HepG2 (cell line): ENCODE measurements around the gene SPATA21. TPM values are rescaled to one million over a fixed set of nuclear protein-coding genes. Genes with fewer than 3 reads are reported as not detected.

Experiments used
- DBP ChIP-seq: sonication (generic); formaldehyde crosslinking; IDR thresholded peaks from 2 replicates; pipeline ENCODE4 v1.4.0; 2020; ENCODE audit warnings: missing genetic modification reagents; ENCODE audit errors: not compliant biosample characterization
- DNMT3B ChIP-seq: conservative IDR thresholded peaks from 2 replicates; pipeline ENCODE4 v1.6.1; 2016; ENCODE audit warnings: missing biosample characterization, control low read depth
- EEA1 ChIP-seq: sonication (generic); formaldehyde crosslinking; IDR thresholded peaks from 2 replicates; pipeline ENCODE4 v1.5.1; 2020; ENCODE audit warnings: mild to moderate bottlenecking, missing genetic modification reagents, borderline replicate concordance
- HMGXB3 ChIP-seq: sonication (generic); formaldehyde crosslinking; IDR thresholded peaks from 2 replicates; pipeline ENCODE4 v1.4.0; 2020; ENCODE audit warnings: missing genetic modification reagents, borderline replicate concordance
- HMGXB4 ChIP-seq, 2 experiments: sonication (generic) in 1 of 2; formaldehyde crosslinking in 1 of 2; IDR thresholded peaks; 2 replicates each; pipeline versions ENCODE4 v1.4.0 to v1.6.1; 2018 to 2020; ENCODE audit warnings: missing genetic modification reagents in 2 of 2, borderline replicate concordance in 1 of 2, low read depth in 1 of 2, mild to moderate bottlenecking in 1 of 2, missing biosample characterization in 1 of 2
- HOXA7 ChIP-seq: sonication (generic); formaldehyde crosslinking; IDR thresholded peaks from 2 replicates; pipeline ENCODE4 v1.8.1; 2022; ENCODE audit warnings: mild to moderate bottlenecking, missing genetic modification reagents, moderate library complexity
- HOXA9 ChIP-seq: sonication (generic); formaldehyde crosslinking; IDR thresholded peaks from 2 replicates; pipeline ENCODE4 v1.8.1; 2022; ENCODE audit warnings: missing genetic modification reagents, mild to moderate bottlenecking, moderate library complexity, borderline replicate concordance
- NKX3-1 ChIP-seq: sonication (generic); formaldehyde crosslinking; IDR thresholded peaks from 2 replicates; pipeline ENCODE4 v1.5.0; 2020; ENCODE audit warnings: missing genetic modification reagents
- PBX2 ChIP-seq: IDR thresholded peaks from 2 replicates; pipeline ENCODE4 v1.6.1; 2016; ENCODE audit warnings: control low read depth
- SIN3A ChIP-seq: IDR thresholded peaks from 2 replicates; pipeline ENCODE4 v1.6.1; 2011; ENCODE audit warnings: low read depth, mild to moderate bottlenecking, control low read depth, low read length, borderline replicate concordance
- ZFP37 ChIP-seq: sonication (generic); formaldehyde crosslinking; IDR thresholded peaks from 2 replicates; pipeline ENCODE4 v1.4.0; 2020; ENCODE audit warnings: missing genetic modification reagents, borderline replicate concordance
- ZFP62 ChIP-seq: sonication (generic); formaldehyde crosslinking; IDR thresholded peaks from 2 replicates; pipeline ENCODE4 v1.4.0; 2020; ENCODE audit warnings: missing genetic modification reagents
- ZNF335 ChIP-seq: sonication (generic); formaldehyde crosslinking; IDR thresholded peaks from 2 replicates; pipeline ENCODE4 v1.4.0; 2020; ENCODE audit warnings: missing genetic modification reagents
- ZNF615 ChIP-seq: sonication (generic); formaldehyde crosslinking; IDR thresholded peaks from 2 replicates; pipeline ENCODE4 v1.5.0; 2020; ENCODE audit warnings: mild to moderate bottlenecking, missing genetic modification reagents, borderline replicate concordance
- ZNF709 ChIP-seq: sonication (generic); formaldehyde crosslinking; IDR thresholded peaks from 2 replicates; pipeline ENCODE4 v1.5.0; 2020; ENCODE audit warnings: mild to moderate bottlenecking, missing genetic modification reagents
- polyA plus RNA-seq, 8 experiments: library from polyadenylated mRNA; depleted of rRNA in 3 of 8; stranded (reverse) in 7 of 8; unstranded in 1 of 8; fragments of >200 nt; fragmentation: Illumina TruSeq in 4 of 8; extraction: Trizol in 4 of 8; gene quantifications; 2 replicates each; pipeline versions ENCODE4 v1.2.1 to v1.2.3, GENCODE V29; 2011 to 2016; ENCODE audit warnings: low read depth in 4 of 8, missing spikeins in 1 of 8, mixed read lengths in 1 of 8; ENCODE audit not compliant: insufficient read depth in 1 of 8
- total RNA-seq, 5 experiments: library from RNA; depleted of rRNA; stranded (reverse); fragments of >200 nt; fragmentation: Illumina TruSeq; extraction: Trizol; gene quantifications; 2 replicates each; pipeline ENCODE4 v1.2.3, GENCODE V29; 2016; ENCODE audit warnings: low read depth in 1 of 5
- TF ChIP-seq, protein P1 (sequence below): sonication (generic); formaldehyde crosslinking; IDR thresholded peaks from 2 replicates; pipeline ENCODE4 v1.5.1; 2020; ENCODE audit warnings: missing genetic modification reagents, mild to moderate bottlenecking, borderline replicate concordance

The SPATA21 gene
- total and polyA plus RNA-seq, 2 of the 13 experiments (the other 11 are each of a cell fraction or from before 2014, with no cell fraction given): 0.80 to 1.4 TPM

DNA sequence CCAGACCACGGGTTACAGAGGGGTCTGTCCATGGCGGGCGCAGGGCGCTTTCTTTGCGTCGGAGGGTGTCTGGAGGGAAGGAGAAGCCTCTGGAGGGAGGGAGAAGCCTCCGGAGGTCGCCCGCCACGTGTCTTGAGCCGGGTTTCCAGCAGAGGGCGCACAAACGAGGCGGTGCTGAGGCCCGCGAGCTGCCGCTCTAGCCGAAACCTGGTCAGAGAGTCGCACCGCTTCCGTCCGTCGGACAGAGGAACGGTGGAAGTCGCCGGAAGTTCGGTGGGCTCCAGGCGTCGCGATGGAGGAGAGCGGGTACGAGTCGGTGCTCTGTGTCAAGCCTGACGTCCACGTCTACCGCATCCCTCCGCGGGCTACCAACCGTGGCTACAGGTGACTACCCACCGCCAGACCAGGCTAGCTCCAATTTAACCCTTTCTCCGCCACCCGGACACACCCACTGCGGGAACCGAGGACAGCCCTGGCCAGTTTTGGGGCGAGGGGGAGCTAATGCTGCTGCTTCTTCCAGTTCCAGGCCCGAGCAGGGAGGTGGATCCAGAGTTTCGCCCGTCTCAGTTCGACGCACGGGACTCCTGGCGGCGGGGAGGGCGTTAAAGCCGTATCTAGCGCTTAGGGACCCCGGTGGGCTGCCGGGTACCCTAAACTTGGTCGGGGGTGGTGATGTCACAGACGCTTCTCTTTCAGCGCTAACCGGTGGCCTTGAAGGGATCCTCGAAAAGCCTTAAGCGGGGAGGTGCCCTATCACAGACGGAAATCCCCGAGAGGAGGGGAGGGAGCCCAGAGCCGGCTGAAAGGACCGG, 3.5 kb upstream of the SPATA21 start, which contains the start of gene NECAP2 (continued):
- TF ChIP-seq ZNF335 (CRISPR knock-in tag) (no peak; the same call in 1 of the 2 replicates), DNMT3B (CRISPR knock-in tag) (0 out of 2 replicates have a peak, but pooled peaks have one; percentile 56), EEA1 (CRISPR knock-in tag) (no peak), SIN3A (peak; percentile 90), ZFP37 (CRISPR knock-in tag) (0 out of 2 replicates have a peak, but pooled peaks have one; percentile 71), NKX3-1 (CRISPR knock-in tag) (no peak), HOXA7 (CRISPR knock-in tag) (no peak), ZNF709 (CRISPR knock-in tag) (peak; percentile 85), HMGXB4 (CRISPR knock-in tag; IDR thresholded peaks at IDR 0.05; ENCODE audit: borderline replicate concordance in 1 of 2, low read depth in 1 of 2) (peak; percentile 98 to 99), DBP (CRISPR knock-in tag) (peak; percentile 66), ZFP62 (CRISPR knock-in tag) (no peak), HMGXB3 (CRISPR knock-in tag) (peak; percentile 91), ZNF615 (CRISPR knock-in tag) (0 out of 2 replicates have a peak, but pooled peaks have one; percentile 25), PBX2 (CRISPR knock-in tag) (no peak), HOXA9 (CRISPR knock-in tag) (no peak; the same call in 1 of the 2 replicates)
- TF ChIP-seq, protein P1, sequence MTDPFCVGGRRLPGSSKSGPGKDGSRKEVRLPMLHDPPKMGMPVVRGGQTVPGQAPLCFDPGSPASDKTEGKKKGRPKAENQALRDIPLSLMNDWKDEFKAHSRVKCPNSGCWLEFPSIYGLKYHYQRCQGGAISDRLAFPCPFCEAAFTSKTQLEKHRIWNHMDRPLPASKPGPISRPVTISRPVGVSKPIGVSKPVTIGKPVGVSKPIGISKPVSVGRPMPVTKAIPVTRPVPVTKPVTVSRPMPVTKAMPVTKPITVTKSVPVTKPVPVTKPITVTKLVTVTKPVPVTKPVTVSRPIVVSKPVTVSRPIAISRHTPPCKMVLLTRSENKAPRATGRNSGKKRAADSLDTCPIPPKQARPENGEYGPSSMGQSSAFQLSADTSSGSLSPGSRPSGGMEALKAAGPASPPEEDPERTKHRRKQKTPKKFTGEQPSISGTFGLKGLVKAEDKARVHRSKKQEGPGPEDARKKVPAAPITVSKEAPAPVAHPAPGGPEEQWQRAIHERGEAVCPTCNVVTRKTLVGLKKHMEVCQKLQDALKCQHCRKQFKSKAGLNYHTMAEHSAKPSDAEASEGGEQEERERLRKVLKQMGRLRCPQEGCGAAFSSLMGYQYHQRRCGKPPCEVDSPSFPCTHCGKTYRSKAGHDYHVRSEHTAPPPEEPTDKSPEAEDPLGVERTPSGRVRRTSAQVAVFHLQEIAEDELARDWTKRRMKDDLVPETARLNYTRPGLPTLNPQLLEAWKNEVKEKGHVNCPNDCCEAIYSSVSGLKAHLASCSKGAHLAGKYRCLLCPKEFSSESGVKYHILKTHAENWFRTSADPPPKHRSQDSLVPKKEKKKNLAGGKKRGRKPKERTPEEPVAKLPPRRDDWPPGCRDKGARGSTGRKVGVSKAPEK (CRISPR knock-in tag): no peak
